Panc1 (cell line): Measurements from ENCODE around the gene SCEL.

Source experiments
- CTCF ChIP-seq: fragments of 450-650 bp; IDR thresholded peaks from 2 replicates; pipeline ENCODE4 v1.5.1; 2017; ENCODE audit warnings: mild to moderate bottlenecking
- POLR2AphosphoS5 ChIP-seq: IDR thresholded peaks from 2 replicates; pipeline ENCODE4 v1.6.1; 2012; ENCODE audit warnings: mild to moderate bottlenecking, low read depth, low read length, moderate library complexity
- REST ChIP-seq, 2 experiments: IDR thresholded peaks; 2 replicates each; pipeline ENCODE4 v1.6.1; 2011 to 2012; ENCODE audit warnings: low read depth in 2 of 2, control low read depth in 1 of 2, low read length in 1 of 2, mild to moderate bottlenecking in 1 of 2, moderate library complexity in 1 of 2; ENCODE audit not compliant: insufficient read depth in 1 of 2

- TF ChIP-seq CTCF (no peak), POLR2AphosphoS5 (no peak), REST (IDR thresholded peaks at IDR 0.05; ENCODE audit: insufficient read depth in 1 of 2, low read depth in 2 of 2, low read length in 1 of 2) (no peak)
These were observed 61.3 kb downstream of the SCEL start for GRCh38 chr13:77596777-77597176.
